NCI-H69 (cell line): Measurements from ENCODE around the gene BHLHE23.
A peak's percentile ranks its signal among the peaks of the same experiment; 100 is the strongest.
"Not testable (repeated sequence)": the region's sequence is repeated elsewhere in the genome, so short reads cannot be mapped to it uniquely, and the experiment has no call there.

Experiments used
- DNase-seq: peaks from one replicate; lab custom pipeline; 2025; lab: John Stamatoyannopoulos, UW

The BHLHE23 gene

DNA sequence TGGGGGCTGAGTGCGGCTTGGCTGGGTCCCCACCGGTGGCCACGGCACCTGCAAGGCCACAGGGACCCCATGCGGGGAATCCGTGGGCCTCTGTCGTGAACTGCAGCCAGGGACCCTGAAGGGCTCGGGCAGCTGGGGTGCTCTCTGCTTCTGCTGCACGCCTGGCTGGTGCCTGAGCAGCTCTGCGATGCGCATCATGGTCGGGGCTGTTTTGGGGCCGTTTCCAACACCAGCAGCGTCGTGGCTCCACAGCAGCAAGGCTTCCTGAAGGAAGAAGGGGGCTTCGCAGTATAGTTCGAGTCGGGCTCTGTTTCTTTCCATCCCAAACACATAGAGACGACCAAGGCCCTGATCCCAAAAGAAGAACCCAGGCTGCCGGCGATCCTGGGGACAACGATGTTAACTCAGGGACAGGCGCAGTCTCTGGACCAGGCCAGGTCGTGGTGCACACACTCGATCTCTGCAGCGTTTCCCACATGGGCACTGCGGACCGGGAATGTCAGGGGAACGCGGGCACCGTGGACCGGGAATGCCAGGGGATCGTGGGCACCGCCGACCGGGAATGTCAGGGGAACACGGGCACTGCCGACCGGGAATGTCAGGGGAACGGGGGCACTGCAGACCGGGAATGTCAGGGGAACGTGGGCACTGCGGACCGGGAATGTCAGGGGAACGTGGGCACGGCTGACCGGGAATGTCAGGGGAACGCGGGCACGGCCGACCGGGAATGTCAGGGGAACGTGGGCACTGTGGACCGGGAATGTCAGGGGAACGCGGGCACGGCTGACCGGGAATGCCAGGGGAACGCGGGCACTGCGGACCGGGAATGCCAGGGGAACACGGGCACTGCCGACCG, 36.8 kb upstream of the BHLHE23 start:
- no peak for DNase-seq

DNA sequence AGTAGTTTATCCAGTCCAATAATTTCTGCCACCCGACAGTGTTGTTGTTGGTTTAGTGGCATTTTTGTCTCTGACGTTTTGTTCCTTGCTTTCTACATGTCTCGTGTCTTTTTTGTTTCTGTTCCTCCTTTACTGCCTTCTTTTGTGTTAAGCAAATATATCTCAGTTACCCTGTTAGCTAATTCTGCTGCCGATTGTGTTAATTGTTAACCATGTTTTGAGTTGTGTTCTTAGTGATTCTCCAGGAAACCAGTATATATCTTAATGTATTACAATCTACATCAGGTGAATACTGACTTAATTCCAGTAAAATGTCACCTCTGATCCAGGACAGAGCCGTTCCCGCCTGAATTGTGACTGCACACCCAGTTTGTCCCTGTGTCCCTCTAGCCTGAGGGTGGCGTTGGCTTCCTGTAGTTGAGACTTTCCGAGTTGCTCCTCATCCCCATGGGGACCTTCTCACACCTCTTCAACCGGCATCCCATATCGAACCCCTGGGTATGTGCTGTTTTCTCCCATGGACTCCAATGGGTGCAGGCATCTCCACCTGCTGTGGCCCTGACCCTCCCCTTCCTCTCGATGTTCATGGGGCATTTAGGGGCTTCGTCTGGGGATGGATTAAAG, 35.8 kb upstream of the BHLHE23 start:
- no peak for DNase-seq

DNA sequence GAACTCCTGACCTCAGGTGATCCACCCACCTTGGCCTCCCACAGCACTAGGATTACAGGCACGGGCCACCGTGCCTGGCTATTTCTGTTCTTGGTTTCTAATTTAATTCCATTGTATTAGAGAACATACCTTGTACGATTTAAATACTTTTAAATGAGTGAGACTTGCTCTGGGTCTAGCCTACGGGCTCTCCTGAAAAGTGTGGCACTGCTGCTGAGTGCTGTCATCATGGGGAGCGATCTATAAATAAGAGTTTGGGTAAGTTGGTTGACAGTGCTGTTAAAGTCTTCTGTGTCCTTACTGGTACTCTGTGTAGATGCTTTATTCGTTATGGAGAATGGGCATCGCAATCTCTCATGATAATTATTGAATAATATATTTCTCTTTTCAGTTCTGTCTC, 35.0 kb upstream of the BHLHE23 start:
- DNase-seq = no peak

DNA sequence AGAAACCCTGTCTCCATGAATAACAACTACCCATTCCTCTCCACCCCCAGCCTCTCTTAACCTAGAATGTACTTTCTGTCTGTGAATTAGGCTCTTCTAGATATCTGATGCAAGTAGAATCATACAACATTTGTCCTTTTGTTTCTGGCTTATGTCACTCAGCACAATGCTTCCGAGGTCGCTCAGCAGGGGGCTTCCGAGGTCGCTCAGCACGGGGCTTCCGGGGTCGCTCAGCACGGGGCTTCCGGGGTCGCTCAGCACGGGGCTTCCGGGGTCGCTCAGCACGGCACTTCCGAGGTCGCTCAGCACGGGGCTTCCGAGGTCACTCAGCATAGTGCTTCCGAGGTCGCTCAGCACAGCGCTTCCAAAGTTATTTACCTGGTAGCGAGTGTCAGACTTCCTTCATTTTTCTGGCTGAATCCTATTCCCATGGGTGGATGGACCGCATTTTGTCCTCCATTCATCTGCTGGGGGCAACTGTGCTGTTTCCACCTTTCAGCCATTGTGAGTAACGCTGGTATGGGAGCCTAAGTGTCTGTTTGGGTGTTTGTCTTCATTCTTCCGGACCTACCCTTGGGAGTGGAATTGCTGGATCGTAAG, 31.0 kb upstream of the BHLHE23 start:
- no peak for DNase-seq

DNA sequence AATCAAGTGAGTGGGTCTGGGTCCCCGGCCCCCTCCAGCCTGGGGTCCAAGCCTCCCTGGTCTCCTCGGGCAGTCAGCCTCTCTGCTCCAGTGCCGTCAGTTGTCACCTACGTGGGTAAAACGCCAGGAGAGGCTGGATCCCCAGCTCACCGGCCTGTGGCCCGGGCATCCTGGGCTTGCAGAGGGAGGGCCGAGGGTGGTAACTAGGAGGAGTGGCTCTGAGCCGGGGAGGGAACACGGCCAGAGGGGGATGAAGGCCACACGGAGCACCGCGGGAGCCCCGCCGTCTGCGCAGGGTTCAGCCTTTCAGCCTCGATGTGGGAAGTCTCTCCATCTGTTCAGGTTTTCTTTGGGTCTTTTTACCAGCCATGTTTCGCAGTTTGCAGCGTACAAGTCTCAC, 29.5 kb upstream of the BHLHE23 start:
- peak; percentile 21 for DNase-seq

DNA sequence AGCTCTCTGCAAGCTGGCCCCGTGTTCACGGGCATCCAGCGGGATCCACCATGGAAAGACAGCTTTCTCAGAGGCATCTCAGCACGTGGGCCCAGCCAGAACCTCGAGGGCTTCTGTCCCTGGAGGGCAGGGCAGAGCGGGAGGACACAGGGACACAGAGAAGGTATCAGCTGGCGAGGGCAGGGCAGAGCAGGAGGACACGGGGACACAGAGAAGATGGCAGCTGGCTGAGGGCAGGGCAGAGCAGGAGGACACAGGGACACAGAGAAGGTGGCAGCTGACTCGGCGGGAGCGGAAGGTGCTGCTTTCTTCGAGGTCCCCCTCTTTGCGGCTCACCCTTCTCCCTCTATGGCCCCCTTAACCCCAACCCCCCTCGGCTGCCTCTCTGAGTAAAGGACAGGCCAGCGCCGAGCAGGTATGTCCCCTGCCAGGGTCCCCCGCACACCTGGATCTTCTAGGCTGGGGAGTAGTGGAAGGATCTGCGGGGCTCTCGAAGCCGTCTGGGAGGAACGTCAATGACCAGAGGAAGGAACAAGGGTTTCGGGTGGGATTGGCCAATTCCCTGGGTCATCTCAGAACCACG, 28.9 kb upstream of the BHLHE23 start:
- DNase-seq = no peak

DNA sequence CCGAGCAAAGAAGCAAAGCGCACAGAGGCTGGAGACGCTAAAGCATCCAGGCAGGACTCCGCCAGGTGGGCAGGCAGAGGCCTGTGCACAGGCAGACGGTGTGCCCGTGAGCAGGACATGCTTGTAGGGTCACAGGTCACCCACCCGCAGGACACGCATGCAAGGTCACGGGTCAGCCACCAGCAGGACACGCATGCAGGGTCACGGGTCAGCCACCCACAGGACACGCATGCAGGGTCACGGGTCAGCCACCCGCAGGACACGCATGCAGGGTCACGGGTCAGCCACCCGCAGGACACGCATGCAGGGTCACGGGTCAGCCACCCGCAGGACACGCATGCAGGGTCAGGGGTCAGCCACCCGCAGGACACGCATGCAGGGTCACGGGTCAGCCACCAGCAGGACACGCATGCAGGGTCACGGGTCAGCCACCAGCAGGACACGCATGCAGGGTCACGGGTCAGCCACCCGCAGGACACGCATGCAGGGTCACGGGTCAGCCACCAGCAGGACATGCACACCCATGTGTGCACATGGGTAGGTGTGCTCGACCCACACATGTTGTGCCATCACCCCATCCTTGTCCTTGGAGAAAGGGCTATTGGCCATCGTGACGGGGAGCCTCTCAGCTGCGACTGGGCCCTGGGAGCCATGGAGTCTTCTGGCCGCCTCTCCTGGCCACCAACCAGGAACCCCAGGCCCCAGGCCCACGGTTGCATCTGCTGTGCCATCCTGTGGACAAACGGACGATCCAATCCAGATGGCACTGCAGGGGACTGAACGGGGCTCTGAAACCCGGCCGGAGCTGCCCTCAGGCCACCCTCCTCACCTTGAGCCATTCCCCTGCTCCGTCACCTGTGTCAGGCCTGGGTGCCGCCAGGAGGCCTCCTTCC, 28.2 kb upstream of the BHLHE23 start:
- not testable (repeated sequence) for DNase-seq

DNA sequence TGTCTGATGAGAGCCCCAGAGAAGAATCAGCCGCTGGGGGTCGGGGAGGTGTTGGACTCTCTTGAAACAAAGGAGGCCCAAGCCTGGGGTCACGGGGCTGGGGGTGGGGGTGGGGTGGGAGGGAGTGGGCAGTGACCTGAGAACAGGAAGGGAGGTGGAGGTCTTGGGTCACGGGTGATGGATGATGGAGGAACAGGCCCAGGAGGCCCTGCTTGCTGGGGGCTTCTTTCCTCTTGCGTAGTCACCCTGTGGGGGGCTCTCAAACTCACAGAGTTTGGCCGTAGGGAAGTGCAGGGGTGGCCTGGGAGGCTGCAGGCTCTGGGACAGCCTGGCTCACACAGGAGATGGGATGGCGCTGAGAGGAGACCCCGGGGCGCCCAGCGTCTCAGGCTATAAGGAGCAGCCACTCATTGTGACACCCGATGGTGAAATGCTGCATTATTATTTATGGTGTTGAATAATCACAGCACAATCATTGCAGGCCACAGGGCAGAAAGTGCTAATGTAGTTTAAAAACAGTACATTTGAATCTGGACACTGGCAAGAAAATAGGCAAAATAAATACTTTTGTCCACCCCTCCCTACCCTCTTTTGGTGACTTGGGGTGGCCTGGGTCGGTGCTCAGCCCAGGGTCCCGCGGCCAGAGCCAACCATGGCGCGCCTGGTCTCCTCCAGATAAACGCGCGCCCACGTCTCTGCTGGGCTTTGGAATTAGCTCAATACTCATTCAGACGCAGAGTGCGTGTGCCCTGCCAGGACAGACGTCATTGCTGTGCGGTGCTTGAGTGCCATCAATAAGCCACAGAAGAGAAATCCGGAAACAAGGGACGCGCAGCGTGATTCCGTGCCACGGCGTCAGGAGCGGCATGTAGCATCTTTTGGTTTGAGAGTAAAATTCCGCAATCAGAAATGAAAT, 27.3 kb upstream of the BHLHE23 start:
- DNase-seq = no peak

DNA sequence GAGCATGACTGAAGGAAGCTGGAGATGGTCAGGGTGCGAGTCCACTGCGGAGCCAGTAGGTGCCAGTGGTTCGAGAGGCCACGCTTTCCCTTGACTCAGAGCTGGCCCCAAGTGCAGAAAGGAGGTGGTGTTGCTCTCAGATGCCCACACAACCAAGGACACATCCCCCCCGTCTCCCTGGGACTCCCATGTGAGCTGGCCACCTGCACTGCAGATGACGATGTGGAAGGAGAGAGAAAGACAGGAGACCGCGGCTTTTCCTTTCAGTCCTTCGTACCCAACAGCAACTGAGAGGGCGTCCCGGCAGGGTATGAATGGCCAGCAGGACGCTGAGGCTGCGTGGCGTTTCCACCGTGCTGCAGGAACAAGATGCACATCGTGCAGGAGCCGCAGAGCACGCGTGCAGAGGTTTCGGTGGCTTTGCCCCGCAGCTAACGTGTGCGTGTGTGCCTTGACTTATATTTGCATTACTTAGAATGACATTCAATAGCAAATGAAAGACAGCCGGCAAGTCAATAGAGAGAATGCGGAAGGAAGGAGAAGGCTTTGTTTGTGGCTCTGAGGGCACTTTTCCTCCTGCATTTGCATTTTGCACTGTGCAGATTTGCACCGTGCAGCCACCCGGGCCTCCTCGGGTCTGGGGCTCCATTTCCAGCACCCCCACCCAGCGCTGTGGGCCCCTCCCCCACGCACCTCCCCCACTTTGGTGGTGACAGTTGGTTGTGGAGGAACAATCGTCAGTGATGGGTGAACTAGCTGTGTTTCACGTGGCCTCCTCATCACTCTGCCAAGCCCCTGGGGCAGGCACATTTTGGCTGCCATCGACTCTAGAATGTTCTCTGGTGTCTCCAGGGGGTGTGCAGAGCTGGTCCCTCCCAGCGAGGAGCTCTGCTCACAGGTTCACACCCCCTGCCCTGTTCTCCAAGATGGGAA, 26.4 kb upstream of the BHLHE23 start:
- DNase-seq = no peak

DNA sequence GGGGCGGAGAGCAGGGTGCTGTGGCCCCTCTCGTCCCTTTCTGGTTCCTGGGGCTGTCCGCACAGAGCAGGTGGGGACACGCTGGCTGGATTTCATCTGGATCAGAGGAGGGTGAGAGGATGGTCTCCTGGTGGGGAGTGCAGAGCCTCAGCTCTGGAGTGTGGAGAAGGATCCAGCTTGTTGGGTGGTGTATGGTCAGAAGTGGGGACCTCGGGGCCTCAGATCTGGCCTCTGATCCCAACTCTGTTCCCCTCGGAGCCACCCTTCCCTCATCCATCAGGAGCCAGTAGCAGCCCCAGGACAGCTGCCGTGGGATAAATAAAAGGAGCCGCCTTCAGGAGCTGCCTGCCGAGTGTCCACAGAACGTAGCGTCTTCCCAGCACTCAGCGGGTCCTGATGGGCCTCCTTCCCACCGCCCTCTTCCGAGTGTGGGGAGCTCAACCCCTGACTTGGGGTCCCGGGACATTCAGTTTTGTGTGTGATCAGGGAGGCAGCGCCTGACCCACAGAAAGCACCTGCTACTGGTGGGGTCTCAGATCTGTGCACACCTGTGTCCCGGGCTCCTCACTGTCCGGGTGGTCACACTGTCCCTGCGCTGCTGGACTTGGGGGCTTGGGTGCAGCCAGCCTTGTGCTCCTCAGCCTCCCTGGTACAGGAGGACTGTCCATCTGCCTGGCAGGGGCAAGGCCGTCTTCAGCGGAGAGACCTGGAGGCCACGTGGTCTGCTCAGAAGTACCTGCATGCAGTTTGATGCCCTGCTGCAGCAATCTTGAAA, 25.4 kb upstream of the BHLHE23 start:
- DNase-seq = no peak

DNA sequence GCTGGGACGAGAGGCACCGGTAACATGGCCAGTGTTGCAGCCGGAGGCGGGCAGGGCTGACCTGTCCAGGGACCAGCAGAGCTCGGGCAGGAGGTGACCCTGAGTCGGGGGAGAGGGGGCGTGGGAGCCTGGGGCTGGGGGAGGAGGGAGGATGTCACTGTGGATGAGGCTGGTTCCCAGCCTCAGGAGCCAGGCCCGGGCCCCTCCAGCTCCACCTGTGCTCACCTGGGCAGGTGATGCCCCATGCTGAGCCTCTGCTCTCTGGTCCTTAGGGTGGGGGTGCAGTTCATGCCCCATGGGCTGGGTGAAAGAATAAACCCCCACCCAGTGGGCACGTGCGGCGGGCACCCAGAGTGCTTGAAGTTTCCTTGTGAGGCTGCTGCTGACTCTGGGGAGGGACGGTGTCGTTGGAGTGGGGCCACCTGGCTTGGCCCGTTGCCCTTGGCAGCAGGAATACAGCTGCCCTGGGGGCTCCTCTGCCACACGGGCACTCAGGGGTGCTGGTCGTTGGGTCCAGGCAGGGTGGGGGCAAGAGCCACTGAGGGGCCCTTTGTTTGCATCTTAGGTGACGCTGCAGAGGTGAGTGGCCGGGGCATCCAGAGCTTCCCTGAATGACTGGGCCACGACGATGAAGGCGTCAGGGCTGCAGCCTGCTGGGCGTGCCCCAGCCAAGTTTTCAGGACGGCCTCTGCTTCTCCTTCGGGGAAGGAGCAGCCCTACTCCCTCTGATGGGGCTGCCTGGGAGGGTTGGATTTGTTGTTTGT, 24.7 kb upstream of the BHLHE23 start:
- no peak for DNase-seq

DNA sequence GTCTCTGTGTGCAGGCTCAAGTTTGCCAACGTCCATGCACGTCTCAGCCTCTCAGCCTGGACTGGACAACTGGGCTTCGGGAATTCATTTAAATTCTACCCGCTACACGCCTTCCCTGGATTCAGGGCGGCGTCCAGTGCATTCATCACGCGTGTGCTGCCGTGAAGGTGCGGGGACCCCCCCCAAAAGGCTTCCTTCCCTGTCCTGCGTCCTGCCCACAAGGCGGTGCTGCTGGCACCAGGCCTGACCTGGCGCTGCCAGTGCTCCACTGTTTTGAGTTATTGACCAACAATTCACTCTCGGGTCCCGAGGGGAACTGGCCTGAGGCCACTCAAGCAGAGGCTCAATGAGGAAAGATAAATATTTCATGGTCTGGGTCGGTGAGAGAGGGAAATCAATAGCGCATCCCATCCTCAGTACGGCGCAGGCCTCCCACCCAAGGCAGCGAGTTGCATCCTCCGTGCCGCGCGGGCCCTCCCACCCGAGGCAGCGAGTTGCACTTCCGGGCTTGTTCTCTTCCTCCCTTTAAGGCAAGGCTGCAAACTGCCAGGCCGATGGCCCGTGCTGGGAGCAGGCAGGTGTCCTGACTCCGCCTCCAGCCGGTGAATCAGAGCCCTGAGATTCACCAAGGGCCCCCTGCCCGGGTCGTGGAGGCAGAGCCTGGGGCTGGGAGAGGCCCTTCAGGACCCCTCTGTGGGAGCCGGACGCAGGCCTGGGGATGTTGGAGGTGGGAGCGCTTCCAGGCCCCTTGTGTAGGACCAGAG, 22.8 kb upstream of the BHLHE23 start:
- peak; percentile 30 for DNase-seq

DNA sequence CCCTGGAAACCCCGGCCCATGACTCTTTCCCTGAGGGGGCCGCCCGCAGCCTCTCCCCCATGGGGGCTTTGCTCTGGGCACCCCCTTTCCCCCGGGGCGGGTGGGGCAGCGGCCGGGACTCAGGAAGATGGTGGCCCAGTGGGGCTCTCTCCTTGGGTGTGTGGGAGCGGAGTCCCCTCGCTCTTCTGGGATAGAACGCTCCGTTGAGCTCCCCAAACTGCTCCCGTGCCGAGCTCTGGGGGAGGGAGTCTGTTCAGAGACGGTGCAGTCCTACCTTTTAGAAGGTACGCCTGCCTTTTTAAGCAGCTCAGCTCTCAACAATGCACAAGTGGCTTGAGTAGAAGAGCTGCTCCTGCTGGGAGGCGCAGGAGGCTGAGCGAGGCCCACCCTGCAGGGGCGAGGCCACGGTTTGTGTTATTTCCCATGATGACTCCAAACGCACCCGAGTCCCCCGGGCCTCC, 21.7 kb upstream of the BHLHE23 start:
- no peak for DNase-seq

DNA sequence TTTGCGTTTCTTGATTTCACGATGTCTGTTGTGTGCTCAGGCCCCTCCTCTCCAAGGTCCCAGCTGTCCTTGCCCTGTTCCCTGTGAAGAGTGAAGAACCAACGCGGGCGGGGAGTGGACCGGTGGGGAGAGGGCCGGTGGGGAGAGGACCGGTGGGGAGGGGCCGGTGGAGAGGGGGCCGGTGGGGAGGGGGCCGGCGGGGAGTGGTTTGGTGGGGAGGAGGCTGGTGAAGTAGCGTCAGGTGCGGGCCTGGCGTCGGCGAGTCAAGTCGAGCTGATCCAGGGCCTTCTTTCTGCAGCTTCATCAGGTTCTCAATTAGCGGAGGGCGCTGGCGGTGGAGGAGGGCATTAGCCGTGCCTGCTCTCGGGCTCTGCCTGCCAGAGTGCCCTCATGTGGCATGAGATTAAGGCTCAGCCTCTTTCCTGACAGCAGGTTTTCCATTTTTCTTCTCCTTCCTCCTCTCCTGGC, 21.2 kb upstream of the BHLHE23 start:
- DNase-seq = peak; percentile 5

DNA sequence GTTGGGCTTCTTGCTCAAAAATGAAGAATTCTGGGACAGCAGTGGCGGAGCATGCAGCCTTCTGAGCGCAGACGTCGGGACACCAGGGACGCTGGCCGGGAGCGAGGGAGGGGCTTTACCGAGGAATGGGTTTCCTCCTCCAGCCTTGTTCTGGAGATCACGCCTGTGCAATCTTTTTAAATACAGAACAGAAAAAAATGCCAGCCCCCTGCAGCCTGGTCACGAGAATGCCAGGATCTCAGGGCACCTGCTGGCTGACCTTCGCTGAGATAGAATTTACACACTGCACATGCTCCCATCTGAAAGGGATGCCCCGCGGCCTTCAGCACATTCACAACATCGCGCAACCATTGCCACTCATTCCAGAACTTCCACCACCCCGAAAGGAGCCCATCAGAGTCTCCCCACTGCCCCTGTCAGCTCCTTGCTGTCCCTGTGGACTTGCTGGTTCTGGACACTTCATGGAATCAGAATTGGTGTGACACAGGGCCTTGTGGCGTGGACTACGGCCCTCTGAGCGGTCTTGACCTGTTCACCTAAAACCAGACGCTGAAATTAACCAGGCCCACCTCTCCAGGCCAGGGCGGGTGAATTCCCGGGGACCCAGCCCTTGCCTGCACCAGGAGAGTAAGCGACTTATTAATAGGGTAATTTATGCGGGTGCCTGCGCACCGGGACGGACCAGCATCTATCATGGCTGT, 20.6 kb upstream of the BHLHE23 start:
- DNase-seq = no peak

DNA sequence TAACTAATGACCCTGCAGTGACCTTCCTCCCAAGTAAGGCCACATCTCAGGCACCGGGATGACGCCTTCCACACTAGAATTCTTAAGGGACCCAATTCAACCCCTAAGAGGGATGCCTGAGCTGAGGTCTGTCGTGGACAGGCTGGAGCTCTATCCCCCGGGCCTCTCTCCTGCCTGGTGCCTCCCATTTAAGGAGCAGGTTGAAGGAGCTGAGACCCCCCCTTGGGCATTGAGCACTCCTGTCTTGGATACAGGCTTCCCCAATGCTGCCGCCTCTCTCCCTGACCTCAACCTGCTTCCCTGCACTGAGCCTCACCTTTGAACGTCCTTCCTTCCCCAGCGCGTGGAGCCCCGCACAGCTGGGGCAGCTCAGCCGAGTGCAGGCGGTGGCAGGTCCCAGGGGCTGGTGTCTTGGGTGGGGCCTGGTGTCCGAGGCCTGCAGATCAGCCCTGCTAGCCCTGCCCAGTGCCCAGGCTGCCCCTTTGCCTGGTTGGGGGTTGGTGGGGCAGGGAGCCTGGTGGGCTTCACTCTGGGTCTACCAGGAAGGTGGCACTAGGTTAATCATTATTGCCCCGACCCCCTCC, 19.9 kb upstream of the BHLHE23 start:
- DNase-seq = no peak
